Type B pancreatic cell (in vitro differentiated cells): Measurements from ENCODE around the gene ZNF462. TPM values are rescaled to one million over a fixed set of nuclear protein-coding genes. Genes with fewer than 3 reads are reported as not detected.

ENCODE experiments used
- DNase-seq: peaks from one replicate; pipeline ENCODE4 v3.0.0; 2021; ENCODE audit warnings: mixed read lengths; ENCODE audit not compliant: unreplicated experiment; ENCODE audit errors: extremely low spot score
- H3K27ac Mint-ChIP-seq: 2 replicates; pipeline ENCODE4 v1.8.0; 2021; ENCODE audit warnings: mild to moderate bottlenecking, mixed read lengths
- H3K27me3 Mint-ChIP-seq: 2 replicates; pipeline ENCODE4 v1.8.0; 2021; ENCODE audit warnings: mixed read lengths
- H3K36me3 Mint-ChIP-seq: 2 replicates; pipeline ENCODE4 v1.8.0; 2021; ENCODE audit warnings: mixed read lengths
- H3K4me1 Mint-ChIP-seq: one replicate; pipeline ENCODE4 v1.8.0; 2021; ENCODE audit warnings: mixed read lengths; ENCODE audit not compliant: unreplicated experiment
- H3K4me3 Mint-ChIP-seq: 2 replicates; pipeline ENCODE4 v1.8.0; 2021; ENCODE audit warnings: mild to moderate bottlenecking, mixed read lengths
- H3K9me3 Mint-ChIP-seq: 2 replicates; pipeline ENCODE4 v1.8.0; 2021; ENCODE audit warnings: mixed read lengths
- total RNA-seq: library from RNA; stranded (reverse); gene quantifications from 2 replicates; pipeline ENCODE4 v1.2.1, GENCODE V29; 2021; ENCODE audit warnings: low replicate concordance
- TF ChIP-seq, protein P1 (sequence below): fragments of 200-600 bp; sonication (generic); conservative IDR thresholded peaks from 2 replicates; pipeline ENCODE4 v1.5.0; 2021; ENCODE audit warnings: antibody characterized with exemption, mild to moderate bottlenecking

Gene ZNF462
- total RNA-seq, 1 donor from 2014 or later, result 124 TPM

DNA sequence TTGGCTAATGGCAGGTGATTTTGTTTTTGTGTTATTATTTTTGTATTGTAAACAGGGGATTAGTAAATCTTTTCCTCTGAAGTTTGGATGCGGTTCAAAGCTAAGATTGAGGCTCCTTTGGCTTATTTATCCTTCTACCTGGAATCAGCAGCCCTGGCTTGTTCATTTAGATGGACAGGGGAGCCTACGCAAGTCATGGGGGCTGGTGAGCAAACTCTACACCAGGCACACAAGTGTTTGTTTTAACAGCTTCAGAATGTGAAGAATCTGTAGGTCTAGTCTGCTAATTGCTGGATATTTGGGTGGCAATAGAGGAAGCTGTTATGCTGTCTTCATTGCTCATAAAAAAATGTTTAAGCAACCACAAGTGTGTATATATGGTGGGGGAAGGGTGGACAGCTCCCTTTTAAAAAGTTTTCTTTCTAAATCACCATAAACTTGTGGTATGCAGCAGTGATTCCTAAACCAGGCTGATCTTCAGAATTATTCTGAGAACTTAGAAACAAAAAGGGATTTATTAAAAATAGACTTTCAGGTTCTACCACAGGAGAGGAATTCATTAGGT lies 20.7 kb downstream of the ZNF462 start:
- H3K4me3 Mint-ChIP-seq, result peak overlapping the region; percentile 57
- TF ChIP-seq, protein P1, sequence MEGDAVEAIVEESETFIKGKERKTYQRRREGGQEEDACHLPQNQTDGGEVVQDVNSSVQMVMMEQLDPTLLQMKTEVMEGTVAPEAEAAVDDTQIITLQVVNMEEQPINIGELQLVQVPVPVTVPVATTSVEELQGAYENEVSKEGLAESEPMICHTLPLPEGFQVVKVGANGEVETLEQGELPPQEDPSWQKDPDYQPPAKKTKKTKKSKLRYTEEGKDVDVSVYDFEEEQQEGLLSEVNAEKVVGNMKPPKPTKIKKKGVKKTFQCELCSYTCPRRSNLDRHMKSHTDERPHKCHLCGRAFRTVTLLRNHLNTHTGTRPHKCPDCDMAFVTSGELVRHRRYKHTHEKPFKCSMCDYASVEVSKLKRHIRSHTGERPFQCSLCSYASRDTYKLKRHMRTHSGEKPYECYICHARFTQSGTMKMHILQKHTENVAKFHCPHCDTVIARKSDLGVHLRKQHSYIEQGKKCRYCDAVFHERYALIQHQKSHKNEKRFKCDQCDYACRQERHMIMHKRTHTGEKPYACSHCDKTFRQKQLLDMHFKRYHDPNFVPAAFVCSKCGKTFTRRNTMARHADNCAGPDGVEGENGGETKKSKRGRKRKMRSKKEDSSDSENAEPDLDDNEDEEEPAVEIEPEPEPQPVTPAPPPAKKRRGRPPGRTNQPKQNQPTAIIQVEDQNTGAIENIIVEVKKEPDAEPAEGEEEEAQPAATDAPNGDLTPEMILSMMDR, result no peak
- no peaks in the 10 kb centered on the region for H3K27me3 Mint-ChIP-seq
- H3K4me1 Mint-ChIP-seq, result peaks cover 39% of the 10 kb centered on the region
- peaks cover 13% of the 10 kb centered on the region for H3K9me3 Mint-ChIP-seq
- DNase-seq, result no peak
- peaks cover 47% of the 10 kb centered on the region for H3K36me3 Mint-ChIP-seq
- peak overlapping the region; percentile 53 for H3K27ac Mint-ChIP-seq

DNA sequence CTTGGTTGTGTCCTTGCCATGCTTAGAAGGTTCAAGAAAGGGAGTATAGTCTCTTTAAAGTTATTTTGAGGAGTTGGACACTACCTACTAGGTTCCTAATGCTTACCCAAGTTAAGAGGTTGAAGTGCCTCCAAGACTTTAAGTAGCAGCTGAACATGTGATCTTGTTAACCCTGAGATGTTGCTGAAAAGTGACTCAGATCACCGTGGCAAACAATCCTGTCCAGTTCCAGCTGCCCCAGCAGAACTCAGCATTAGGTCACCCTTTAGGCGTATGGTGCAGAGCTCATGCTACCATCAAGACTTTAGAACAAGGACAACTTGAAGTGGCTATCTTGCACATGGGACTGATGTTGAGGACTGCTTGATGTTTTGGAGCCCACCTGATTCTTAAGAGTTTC lies 22.5 kb downstream of the ZNF462 start:
- TF ChIP-seq, protein P1, result no peak
- H3K4me1 Mint-ChIP-seq, result peaks cover 47% of the 10 kb centered on the region
- H3K36me3 Mint-ChIP-seq, result peaks cover 59% of the 10 kb centered on the region
- H3K4me3 Mint-ChIP-seq, result no peak overlapping the region
- H3K27ac Mint-ChIP-seq, result no peak overlapping the region
- no peaks in the 10 kb centered on the region for H3K27me3 Mint-ChIP-seq
- DNase-seq, result no peak
- H3K9me3 Mint-ChIP-seq, result peaks cover 13% of the 10 kb centered on the region

DNA sequence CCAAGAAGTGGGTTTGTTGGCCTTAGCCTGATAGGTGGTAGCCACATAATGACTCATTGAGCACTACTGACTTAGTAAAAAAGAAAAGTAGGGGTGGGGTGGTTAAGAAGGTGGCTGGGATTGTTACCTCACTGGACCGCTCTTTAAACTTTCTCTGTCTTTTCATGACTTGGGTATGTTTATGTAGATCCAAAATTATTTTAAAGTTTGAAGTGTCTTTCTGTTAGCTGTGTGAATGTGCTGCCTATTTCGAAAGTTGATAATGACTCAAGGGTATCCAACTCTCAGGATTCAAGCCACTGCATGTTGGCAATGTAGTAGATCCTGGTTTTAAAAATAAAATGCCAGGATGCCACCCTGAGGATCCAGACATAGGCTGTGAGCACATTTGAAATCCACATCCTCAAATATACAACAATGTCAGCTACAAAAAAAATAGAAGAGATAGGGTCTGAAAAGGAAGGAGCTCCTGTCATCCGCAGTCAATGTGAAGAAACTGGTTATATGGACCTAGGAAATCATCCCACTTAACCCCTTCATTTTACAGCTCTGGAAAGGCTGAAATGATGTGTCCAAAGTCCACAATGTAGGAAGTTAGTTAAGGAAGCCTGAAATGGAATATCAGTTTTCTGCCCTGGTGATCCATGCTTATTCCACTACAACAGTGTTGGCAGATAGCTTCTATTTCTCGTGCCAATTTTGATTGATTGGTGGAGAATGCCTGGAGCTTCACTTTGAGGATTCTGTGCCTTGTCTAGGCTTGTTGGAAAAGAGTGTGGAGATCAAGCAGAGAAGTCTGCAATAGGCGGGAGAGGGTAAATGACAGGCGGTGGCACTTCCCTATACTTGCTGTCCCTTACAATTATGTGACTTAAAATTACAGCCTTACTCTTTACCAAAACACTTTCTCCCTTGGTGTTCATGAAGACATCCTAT lies 23.4 kb downstream of the ZNF462 start:
- peaks cover 13% of the 10 kb centered on the region for H3K9me3 Mint-ChIP-seq
- TF ChIP-seq, protein P1, result no peak
- H3K27me3 Mint-ChIP-seq, result no peaks in the 10 kb centered on the region
- peak overlapping the region; percentile 16 for H3K4me3 Mint-ChIP-seq
- no peak for DNase-seq
- H3K4me1 Mint-ChIP-seq, result peaks cover 52% of the 10 kb centered on the region
- peak overlapping the region; percentile 61 for H3K27ac Mint-ChIP-seq
- H3K36me3 Mint-ChIP-seq, result peaks cover 60% of the 10 kb centered on the region

DNA sequence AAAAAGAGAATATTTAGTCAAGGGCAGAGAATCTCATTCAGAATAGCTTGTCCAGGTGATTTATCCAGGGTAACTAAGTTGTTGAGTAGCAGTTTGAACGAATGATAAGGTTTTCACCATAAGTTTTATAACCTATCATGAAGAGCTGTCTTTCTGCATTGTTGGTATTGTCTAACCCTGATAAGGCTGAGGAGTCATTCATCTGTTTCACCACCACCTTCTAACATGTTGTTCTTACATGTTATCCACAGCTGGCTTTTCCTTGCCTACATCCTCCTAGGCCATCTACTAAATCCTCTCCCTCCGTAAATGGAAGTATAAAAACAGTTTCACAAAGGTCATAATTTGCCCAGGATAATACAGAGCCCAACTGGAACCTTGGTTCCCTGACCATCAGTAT lies 24.1 kb downstream of the ZNF462 start:
- no peak for DNase-seq
- TF ChIP-seq, protein P1, result no peak
- Mint-ChIP-seq H3K9me3 (peaks cover 13% of the 10 kb centered on the region), H3K27me3 (no peaks in the 10 kb centered on the region), H3K27ac (peak overlapping the region; percentile 61), H3K4me1 (peaks cover 56% of the 10 kb centered on the region), H3K36me3 (peaks cover 58% of the 10 kb centered on the region), H3K4me3 (peak overlapping the region; percentile 24)

DNA sequence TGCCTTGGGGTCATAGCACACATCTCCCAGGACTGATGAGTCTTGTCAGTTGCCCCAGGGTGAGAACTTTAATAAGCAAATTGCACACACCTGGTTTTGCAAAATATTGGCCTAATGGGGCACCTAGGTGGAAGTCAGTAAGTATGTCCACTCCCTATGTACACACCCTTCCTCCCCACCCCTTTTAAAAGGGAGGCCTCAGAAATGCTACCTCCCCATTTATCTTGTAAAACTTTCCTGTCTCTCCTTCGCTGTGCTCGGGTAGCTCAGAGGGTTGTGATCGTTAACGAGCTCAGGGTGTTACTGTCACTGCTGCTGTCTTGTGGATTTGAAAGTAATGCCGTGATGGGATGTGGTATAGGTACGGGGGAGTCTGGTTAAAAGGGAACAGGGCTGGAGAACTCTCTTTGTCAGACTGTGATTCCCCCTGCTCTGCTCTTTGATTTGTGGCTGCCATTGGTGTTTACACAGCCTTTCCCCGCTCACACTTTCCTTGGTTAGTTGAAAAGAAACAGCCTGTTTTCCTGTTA lies 26.2 kb downstream of the ZNF462 start:
- Mint-ChIP-seq H3K9me3 (peaks cover 5% of the 10 kb centered on the region), H3K27ac (peak overlapping the region; percentile 92), H3K4me3 (peak overlapping the region; percentile 81), H3K27me3 (no peaks in the 10 kb centered on the region), H3K4me1 (peaks cover 72% of the 10 kb centered on the region), H3K36me3 (peaks cover 62% of the 10 kb centered on the region)
- TF ChIP-seq, protein P1, result no peak
- no peak for DNase-seq
